ENCODE measurements around the gene ANKHD1.

GRCh38 chr5:140466981-140467742 lies 65.5 kb downstream of the ANKHD1 start:
- TF ChIP-seq YY1 (IDR thresholded peaks at IDR 0.05; ENCODE audit: low read depth, low read length), result no peak
- no peak for TF ChIP-seq RBBP5 (IDR thresholded peaks at IDR 0.05; ENCODE audit: borderline replicate concordance, low read depth, low read length)
- TF ChIP-seq CTCF (IDR thresholded peaks at IDR 0.05; ENCODE audit: control extremely low read depth in 1 of 3, insufficient read depth in 1 of 3, low read depth in 1 of 3, low read length in 3 of 3), result no peak
- TF ChIP-seq GABPA (IDR thresholded peaks at IDR 0.05; ENCODE audit: borderline replicate concordance, insufficient read depth, low read length), result no peak
- no peak for TF ChIP-seq SP1 (IDR thresholded peaks at IDR 0.05; ENCODE audit: low read depth, low read length)
- TF ChIP-seq RFX5 (IDR thresholded peaks at IDR 0.05; ENCODE audit: borderline replicate concordance, low read depth, low read length), result no peak
- TF ChIP-seq SIN3A (conservative IDR thresholded peaks at IDR 0.05 in 1 of 2, IDR thresholded peaks at IDR 0.05 in 1 of 2; ENCODE audit: low read depth in 1 of 2, low read length in 2 of 2), result no peak

All from H1 (cell line).